Fibroblast of pulmonary artery (primary cell): ENCODE measurements around the gene SCRG1.

Experiments used
- DNase-seq: peaks from one replicate; pipeline ENCODE4 v3.0.0-alpha.2; 2010; ENCODE audit warnings: low read depth
- H3K4me3 ChIP-seq: replicated peaks from 2 replicates; pipeline ENCODE4 v1.5.1; 2011; ENCODE audit warnings: low read depth, mild to moderate bottlenecking, control low read depth, low read length, moderate library complexity
- TF ChIP-seq, protein P1 (sequence below): IDR thresholded peaks from 2 replicates; pipeline ENCODE4 v1.5.1; 2011; ENCODE audit warnings: mild to moderate bottlenecking, control low read depth, low read length, inconsistent platforms; ENCODE audit errors: missing control alignments

SCRG1 gene

DNA sequence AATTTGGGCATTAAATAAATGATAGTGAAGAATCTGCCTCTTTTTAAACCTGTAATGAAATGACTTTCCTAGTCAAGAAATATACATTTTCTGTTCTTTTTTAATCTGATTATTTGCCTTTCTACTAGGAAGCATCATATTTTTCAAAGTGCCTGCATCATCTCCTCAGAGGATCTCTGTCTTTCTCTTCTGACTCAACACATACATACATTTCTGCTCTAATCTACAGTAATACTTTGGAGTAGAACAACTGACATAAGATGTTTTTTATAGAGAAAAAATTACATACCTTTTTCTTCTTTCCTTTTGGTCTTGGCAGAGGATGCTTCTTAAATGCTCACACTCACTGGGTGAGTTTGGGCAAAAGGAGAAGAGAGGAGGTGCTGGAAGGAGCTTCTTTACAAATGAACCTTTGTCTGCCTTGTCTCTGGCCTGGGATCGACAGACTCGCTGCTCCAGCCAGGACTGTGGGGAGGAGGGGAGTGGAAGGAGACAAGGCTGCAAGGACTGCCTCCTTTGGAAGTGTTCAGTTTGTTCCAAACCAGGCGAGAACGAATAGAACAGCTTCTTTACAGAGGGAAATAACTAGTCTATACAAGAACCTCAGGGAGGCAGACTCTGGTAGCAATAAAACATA is at the start of gene SCRG1:
Gene SCRG1 (minus strand): TSS at position 338 of the 637 bp plus-strand sequence. CDS start 7,702 bp downstream, outside the sequence.
- no peak within 1 kb of the TSS for H3K4me3 ChIP-seq
- no peak for DNase-seq
- TF ChIP-seq, protein P1, sequence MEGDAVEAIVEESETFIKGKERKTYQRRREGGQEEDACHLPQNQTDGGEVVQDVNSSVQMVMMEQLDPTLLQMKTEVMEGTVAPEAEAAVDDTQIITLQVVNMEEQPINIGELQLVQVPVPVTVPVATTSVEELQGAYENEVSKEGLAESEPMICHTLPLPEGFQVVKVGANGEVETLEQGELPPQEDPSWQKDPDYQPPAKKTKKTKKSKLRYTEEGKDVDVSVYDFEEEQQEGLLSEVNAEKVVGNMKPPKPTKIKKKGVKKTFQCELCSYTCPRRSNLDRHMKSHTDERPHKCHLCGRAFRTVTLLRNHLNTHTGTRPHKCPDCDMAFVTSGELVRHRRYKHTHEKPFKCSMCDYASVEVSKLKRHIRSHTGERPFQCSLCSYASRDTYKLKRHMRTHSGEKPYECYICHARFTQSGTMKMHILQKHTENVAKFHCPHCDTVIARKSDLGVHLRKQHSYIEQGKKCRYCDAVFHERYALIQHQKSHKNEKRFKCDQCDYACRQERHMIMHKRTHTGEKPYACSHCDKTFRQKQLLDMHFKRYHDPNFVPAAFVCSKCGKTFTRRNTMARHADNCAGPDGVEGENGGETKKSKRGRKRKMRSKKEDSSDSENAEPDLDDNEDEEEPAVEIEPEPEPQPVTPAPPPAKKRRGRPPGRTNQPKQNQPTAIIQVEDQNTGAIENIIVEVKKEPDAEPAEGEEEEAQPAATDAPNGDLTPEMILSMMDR, result no peak

DNA sequence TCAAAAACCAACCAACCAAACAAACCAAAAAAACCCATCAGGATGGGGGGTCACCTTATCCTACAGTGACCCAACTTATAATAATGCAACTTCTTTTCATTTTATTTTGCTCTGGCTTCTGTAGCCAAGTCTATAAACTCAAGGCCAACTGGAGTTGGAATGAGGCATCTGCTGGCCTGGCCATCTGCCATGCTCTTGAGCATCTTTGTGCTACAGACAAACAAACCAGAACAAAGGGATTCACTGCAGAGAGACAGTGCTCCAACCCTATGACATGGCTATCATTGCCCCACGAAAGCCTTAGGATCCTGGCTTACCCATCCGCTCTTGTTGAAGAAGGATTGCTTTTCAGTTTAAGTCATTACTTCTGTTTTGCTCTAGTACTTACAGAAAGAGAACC is 49.2 kb upstream of the SCRG1 start:
- TF ChIP-seq, protein P1, result no peak
- peak; percentile 33 for DNase-seq
- no peak overlapping the region for H3K4me3 ChIP-seq

DNA sequence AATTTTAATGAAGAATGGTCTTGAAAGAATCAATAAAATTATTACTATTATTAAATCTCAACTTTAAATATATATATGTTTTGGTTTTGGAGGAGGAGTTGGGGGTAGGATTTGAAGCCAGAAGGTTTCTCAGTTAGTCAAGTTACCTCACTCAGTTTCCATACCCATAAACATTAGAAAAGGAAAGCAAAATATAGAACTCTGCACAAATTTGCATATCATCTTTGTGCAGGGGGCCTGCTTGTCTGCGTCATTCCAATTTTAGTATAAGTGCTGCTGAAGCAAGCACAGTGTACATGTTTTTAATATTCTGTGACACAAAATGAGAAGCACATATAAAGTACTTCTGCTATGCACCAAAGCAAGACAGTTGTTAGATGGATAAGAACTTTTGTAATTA is 47.5 kb upstream of the SCRG1 start:
- H3K4me3 ChIP-seq, result no peak overlapping the region
- TF ChIP-seq, protein P1, result no peak
- DNase-seq, result no peak

DNA sequence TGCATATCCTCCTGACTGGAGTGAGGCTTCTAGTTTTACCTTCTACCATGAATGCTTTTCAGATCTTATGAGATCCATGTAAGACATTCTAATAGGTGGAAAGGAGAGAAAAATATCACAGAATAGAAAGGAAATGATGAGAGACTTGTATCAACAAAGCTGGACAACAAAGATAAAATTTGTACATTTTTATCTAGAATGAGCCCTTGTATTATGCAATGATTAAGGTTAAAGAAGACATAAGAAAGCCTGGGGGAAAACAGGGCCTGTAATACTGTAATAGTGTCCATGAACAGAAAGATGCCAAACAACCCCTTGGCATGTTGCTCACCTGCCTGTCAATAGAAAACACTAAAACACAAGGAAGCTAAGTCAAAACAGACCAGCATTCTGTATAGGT is 44.2 kb upstream of the SCRG1 start:
- TF ChIP-seq, protein P1, result no peak
- H3K4me3 ChIP-seq, result no peak overlapping the region
- peak; percentile 25 for DNase-seq

DNA sequence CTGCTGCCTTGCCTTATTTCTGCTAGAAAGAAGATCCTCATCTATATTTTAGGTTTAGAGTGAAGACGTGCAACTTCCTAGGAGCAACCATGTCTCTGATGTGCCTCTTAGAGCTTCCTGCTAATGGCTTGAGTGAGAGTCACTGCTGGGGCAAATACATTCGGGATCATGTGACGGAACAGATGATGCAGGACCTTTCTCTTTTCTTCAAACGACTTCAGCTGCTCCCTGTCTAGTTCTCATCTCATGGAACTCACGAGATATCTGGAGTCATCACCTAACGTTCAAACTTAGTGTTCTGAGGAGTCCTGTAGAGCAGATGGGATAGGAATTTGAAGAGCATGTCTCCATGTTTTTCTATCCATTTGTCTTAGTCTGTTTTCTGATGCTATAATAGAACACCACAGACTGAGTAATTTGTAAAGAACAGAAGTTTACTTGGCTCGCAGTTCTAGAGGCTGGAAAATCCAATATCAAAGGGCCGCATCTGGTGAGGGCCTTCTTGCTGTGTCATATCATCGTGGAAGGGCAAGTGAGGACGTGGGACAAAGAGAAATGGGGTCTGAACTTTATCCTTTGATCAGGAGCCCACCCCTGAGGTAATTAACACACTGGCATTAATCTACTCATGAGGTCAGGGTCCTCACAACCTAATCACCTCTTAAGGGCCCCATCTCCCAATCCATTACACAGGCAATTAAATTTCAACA is 43.5 kb upstream of the SCRG1 start:
- TF ChIP-seq, protein P1, result no peak
- no peak for DNase-seq
- H3K4me3 ChIP-seq, result no peak overlapping the region

DNA sequence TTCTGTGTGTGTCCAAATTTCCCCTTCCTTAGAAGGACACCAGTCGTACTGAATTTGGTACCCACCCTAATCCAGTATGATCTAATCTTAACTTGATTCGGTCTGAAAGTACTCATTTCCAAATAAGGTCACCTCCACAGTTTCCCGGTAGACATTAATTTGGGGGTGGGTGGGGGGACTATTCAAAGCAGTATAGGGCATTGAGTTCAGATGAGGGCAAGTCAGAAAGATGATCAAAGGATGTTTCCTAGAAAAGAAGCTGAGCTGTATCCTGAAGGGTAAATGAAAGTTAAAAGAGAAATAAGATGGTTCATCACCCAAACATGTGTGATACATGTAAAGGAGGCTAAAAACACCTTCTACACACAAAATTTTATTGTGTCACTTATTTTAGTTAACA is 42.0 kb upstream of the SCRG1 start:
- H3K4me3 ChIP-seq, result no peak overlapping the region
- TF ChIP-seq, protein P1, result no peak
- no peak for DNase-seq
